Suppressor macrophage treated with lipopolysaccharide for 4 hours (primary cell): Measurements from ENCODE around the gene SLC66A1.

ENCODE experiments used
- DNase-seq: peaks from one replicate; pipeline ENCODE4 v3.0.0-alpha.2; 2020

The SLC66A1 gene

DNA sequence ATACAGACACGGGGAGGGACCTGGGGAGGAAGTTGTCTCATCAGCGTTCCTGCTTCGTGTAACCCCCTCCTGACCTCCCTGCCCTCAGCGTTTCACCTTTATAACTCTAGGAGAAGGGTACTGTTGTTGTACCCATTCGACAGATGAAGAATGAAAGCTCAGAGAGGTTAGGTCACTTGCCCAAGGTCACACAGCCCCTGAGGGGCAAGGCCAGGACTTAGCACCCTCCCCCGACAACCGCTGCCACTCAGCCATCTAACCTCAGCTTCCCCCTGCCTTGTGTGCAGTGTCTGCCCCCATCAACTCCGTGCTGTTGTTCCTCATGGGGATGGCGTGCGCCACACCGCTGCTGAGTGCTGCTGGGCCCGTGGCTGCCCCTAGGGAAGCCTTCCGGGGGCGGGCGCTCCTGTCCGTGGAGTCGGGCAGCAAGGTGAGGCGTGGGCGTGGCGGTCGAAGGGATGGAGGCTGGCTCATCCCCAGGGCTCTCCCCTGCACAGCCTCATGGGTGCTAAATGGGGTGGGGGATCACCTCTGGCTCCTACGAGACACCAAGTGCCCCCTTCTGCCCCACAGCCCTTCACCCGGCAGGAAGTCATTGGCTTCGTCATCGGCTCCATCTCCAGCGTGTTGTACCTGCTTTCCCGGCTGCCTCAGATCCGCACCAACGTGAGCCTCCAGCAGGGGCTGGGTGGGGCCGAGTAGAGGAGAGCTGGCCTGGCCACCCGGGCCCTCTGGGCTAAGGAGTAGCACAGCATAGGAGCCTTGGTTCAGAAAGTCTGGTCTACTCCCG, 14.0 kb downstream of the SLC66A1 start:
- DNase-seq: no peak

DNA sequence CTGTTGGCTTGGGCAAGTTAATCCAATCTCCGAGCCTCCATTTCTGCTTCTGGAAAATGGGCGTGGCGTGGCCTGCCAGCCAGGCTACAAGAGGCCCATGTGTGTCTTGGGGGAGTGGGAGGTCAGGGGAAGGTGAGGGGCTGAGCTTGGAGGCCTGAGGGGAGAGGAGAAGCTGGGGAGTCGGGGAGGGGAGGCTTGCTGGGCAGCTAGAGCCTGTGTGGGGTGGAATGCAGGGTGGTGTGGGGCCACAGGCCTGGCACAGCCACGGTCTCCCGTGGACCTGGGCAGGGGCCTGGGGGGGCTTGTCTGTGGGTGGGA, 14.6 kb downstream of the SLC66A1 start:
- DNase-seq: no peak

DNA sequence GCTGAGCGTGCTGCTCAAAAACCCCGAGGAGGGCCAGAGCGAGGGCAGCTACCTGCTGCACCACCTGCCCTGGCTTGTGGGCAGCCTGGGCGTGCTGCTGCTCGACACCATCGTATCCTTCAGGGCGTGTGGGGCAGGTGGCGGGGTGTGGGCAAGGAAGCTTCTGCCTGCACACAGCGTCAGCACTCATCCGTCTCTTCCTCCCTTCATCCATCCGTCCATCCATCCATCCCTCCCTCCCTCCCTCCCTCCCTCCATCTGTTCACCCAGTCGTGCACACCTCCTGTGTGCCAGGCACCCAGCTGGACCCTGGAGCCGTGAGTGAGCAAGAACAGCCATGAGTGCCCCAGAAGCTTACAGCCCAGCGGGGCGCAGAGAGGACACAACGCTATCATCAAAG, 15.2 kb downstream of the SLC66A1 start:
- DNase-seq: no peak

DNA sequence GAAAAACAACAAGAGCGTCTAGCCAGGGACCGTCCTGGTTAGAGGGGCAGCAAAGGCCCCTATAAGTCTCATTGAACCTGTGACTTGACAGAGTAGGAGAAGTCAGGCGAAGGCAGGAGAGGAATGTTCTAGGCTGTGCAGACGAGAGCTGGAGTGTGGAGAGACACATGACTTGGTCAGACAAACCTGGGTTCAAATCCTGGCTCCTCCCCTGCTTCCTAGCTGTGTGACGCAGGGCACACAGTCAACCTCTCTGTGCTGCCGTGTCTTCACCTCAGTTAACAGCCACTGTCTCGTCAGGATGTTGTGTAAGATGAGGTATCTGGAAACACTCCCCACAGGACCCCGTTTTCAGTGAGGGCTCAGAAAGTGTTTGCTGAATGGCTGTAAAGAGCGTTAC, 15.6 kb downstream of the SLC66A1 start:
- DNase-seq: no peak

DNA sequence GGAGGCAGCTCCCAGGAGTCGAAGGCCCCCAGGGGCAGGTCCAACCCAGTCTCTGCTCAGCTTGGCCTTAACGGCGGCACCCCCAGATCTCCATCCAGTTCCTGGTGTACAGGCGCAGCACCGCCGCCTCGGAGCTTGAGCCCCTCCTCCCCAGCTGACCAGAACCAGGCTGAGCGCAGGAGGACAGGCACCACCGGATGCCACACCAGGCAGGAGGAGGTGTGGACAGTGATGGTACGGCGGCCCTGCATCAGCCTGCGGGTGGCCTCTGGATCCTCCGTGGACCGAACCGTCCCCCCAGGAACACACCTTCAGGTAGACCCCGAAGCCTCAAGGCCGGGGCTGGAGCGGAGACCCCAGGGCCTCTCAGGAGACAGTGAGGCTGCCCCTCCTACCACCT, 16.4 kb downstream of the SLC66A1 start:
- no peak for DNase-seq

DNA sequence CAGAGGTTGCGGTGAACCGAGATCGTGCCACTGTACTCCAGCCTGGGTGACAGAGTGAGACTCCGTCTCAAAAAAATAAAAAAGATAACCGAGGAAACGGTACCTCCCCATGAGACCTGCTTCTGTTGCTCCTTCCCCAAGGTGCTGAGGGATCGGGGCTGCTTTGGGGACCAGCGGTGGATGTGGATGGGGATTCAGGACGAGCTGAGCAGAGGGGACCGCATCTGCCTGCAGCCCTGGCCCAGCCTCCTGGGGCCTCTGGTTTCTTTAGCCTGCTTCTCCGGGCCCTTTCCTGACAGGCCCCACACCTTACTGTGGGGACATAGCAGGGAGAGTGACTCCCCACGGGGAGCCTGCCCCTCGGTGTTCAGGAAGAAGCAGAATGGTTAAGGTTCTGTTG, 17.1 kb downstream of the SLC66A1 start:
- DNase-seq: no peak

DNA sequence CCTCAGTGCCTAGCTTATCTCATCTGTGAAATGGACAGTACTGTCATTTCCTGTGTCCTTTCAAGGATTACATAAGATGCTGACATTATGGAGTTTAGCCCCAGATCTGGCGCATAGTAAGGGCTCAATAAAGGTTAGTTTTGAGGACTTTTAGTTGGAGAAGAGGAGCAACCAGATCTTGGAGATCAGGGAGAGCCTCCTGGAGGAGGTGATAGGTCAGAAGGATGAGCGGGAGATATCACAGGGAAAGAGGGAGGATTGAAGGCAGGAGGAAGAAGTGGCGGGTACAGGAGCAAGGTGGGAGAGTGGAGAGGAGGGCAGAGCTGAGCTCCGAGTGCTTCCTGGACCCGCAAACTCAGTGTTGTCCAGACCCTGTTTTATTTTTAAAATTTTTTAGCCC, 17.5 kb downstream of the SLC66A1 start:
- DNase-seq: no peak

DNA sequence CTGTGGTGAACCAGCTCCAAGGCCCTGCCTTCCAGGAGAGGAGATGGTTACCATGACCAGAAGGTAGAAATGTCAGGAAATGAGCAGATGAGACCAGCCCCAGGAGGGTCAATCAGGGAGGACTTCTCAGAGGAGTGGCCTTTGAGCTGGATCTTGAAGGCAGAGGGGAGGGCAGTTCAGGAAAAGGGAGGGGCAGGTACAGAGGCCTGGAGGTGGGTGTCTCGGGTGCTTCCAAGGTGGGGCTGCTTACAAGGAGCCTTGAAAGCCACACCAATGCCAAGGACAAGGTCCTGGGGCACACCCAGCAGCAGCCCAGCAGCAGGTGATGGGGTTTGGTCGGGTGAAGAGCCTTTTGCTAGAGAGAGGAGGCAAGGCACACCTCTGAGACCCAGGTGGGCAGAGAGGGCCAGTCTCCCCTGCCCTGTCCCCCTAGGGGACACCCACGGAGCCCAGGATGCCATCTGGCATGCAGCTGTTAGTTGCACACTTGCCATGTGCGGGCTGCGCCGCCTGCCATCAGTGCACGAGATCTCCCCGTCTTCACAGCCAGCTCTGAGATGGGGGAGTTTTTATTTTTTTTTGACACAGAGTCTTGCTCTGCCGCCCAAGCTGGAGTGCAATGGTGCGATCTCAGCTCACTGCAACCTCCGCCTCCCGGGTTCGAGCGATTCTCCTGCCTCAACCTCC, 18.5 kb downstream of the SLC66A1 start:
- DNase-seq: no peak

DNA sequence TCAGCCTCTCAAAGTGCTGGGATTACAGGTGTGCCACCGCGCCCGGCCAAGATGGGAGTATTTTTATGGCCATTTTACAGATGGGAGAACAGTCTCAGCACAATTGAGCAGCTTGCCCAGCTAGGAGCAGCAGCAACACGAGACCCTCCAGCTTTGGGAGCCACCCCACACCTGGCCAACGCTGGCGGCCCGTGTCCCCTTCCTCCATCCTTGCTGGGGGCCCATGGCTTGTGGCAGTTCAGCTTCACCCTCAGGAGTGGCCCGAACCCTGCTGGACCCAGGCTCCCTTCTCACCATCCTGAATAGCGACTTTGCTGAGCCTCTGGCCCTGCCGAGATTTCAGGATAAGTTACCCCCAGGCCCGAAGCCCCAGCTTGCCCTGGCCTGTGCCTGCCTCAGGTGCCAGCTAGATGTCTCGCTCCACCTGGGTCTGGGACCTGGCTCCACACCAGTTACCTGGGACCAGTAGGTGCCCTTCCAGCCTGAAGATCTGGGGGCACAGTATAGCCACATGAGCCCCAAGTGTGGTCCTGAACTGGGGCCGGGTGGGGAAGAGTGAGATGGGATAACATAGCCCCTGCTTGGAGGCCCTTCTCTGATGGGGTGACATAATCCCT, 19.2 kb downstream of the SLC66A1 start:
- no peak for DNase-seq

DNA sequence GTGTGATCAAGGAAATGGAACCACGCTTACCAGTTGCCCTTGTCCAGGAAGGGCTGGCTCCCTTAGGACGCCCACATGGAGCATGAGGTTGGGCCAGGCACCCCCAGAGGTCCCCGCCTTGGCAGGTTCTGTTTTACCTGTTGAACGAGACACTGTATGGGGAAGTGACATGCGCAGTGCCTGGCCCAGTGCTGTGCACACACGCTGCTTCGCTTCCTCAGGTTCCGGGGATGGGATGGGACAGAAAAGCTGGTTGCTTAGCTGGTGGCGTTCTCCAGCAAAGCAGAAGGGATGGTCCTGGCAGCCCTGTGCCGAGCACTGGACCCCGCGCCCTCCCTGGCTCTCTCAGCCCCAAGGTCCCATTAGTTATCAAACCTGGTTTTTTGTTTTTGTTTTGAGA, 20.7 kb downstream of the SLC66A1 start:
- no peak for DNase-seq

DNA sequence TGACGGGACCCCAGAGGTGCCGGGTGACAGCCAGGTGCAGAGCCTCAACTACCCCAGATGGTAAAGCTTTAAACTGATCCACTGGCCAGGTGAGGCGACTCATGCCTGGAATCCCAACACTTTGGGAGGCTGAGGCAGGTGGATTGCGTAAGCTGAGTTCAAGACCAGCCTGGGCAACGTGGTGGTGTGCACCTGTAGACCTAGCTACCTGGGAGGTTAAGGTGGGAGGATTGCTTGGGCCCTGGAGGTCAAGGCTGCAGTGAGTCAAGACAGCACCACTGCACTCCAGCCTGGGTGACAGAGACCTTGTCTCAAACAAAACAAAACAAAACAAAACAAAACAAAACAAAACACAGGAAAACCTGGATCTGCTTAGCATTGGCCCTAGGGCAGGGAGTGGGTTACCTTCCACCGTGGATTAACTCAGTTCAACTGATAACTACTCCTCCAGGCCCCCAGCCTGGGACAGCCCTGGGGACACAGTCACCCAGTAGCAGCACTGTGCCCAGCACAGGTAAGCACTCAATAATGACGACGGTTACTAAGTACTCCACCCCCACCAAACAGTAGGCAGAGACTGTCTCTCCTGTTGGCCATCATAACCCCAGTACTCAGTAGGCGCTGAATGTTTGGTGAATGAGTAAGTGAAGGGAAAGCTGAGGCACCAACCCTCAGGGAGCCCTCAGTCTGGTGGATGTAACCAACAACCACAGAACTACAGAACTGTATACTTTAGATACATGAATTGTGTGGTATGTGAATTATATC, 21.6 kb downstream of the SLC66A1 start:
- DNase-seq: no peak

DNA sequence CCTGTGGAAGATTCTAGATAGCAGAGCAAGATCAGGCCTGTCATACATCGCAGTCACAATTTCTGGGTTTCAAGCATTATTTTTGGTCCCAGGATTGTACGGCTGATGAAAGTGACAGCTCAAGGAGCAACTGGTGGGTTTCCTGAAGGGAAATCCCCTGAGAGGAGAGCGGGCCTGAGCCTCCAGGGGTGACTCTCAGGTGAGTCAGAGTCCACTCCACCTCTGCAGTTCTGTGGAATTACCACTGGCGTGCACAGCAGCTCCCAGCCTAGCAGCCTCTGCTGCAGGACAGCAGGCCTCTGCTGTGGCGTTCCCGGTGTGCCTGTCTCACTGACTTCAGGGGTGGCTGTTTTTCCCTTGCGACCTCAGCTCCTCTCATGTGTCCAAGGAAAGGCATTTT, 24.4 kb downstream of the SLC66A1 start:
- no peak for DNase-seq

DNA sequence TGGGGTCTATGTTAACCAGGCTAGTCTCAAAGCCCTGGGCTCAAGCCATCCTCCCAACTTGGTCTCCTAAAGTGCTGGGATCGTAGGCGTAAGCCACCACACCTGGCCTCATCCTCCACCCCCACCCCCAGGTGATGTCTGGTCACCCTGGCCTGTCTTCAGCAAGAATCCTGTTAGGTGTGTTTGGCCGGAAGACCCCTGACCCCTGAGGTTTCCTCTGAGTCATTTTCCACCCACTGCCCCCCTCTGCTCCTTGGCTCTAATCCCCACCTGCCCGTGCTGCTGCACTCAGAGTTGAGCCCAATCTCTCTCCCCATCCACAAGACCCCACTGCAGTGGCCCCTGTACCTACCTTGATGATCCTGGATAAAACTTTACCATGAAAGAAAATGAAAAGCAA, 25.2 kb downstream of the SLC66A1 start:
- no peak for DNase-seq

DNA sequence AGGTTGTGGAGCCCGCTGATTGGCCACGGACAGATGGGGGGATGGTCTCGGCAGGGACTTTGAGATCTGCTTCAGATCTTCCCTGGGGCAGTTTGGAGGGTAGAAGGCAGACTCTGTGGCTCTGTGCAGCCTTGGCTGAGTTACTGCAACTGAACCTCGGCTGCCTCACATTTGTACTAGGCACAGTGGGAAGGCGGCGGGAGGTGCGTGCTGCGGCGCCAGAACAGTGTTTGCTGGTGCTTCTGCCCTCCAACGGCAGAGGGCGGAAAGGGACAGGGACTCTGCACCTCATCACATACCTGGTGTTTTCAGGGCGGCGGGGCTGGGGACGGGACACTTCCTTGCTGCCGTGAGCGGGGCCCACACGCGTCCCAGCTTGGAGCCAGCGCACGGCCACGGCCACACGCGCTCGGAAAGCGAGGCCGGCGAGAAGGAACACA, 26.2 kb downstream of the SLC66A1 start:
- no peak for DNase-seq

DNA sequence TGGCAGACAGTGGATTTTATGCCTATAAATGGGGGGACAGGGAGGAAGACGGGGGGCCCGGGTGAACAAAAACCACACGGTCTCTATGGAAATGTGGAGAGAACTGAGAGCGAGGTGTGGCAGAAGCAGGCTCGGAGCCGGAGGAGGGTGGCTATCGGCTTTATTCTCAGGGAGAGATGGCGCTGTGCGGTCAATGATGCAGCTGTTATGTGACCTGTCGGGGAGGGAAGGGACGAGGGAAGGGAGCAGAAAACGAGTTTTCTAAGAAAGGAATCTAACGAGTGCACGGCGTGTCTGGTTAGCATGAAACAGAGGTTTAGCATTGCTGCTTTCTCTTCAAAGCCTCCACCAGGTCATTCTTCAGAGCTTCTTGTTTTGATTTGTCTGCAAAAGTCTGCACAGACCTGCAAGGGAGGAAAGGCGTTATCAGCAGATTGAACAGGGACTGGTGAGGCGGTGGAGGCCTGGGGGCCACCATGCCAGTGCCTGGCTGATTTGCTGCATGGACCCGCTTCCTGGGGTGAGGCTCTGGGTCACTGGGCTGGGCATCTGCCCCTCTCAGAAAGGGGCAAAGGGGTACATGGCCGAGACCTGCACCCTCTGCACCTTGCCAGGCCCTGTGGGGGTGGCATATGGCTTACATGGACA, 27.2 kb downstream of the SLC66A1 start:
- no peak for DNase-seq

DNA sequence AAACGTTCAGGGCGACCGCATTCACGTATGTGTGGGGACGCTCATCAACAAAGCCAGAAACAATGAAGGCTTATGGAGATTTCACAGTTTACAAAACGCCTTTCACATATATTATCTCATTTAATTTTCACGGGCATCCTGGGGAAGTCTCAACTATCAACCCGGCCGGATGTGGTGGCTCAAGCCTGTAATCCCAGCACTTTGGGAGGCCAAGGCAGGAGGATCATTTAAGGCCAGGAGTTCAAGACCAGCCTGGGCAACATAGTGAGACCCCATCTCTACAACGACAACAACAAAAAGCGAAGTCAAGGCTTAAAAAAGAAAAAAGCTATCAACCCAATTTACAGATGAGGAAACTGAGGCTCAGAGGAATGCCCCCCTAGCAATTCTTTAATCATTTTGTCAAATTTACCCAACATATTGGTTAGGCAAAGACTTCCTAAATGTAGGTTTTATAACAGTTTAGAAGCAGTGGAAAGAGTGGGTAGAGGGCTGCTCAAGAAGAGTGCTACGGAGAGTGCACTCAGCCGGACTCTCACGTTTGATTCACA, 28.3 kb downstream of the SLC66A1 start:
- DNase-seq: no peak

DNA sequence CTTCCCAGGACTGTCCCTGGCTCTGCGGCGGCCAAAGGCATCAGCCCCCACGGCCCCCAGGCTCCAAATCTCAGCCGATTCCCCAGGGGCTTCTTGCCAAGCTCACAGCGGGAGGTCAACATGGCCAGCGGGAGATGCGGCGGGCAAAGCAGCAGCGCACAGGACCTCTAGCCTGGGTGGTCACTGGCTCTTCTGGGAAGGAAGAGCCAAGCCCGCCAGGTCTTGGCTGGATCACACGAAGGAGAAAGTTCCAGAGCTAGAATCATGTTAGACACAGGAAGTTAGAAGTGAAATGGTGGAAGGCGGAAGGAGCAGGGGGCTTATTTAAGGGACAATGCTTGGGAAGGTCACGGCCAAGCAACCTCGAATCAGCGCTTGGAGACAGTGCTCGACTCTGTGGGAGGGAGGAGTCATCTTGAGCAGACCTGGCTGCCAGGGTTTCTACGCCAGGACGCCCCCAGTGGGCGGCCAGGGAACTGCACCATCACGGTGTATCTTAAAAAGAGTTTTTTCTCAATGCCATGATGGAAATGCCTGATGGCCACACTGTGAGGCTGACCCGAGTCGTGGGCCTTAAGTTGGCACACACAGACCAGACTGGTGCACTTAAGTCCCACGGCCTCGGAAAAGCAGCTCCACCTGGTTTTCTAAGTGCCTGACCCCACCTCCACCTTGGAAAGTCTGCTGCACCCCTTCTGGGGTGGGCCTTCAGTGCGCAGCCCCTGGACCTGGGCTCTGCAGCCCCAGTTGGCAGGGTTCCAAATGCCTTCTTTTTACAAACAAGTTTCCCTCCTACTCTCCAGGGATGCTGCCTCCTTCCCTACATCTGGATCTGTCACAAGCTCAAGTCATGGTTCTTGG, 29.3 kb downstream of the SLC66A1 start:
- DNase-seq: peak; percentile 80

DNA sequence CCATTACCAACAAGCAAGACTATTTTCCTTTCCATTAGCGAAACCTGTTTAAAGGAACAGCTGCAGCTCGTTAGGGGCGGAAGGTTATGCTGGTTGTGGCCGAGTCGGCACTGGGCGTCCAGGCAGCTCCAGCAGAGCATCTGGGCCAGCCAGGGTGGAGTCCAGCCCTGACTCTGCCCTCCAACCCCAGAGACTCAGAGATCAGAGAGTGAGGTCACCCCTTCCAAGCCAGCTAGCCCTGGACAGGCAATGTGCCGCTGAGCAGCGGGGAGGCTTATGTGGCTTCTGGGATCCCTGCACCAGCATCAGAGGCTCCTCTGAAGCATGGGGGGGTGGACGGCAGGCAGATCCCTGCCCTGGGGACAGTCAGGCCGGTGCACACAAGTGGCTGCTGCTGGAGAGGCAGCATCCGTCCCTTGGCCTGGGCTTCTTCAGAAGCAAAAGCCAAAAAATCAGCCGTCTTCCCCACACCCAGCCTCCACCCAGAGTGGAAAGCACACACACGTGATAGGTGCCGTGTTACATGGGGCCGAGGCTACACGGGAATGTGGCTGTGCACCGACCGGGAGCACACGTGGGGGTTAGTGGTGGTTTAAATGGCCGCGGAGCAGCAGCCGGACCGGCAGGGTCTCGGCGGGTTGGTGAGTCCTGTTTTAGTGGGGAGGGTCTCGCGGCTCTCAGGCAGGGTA, 30.1 kb downstream of the SLC66A1 start:
- no peak for DNase-seq

DNA sequence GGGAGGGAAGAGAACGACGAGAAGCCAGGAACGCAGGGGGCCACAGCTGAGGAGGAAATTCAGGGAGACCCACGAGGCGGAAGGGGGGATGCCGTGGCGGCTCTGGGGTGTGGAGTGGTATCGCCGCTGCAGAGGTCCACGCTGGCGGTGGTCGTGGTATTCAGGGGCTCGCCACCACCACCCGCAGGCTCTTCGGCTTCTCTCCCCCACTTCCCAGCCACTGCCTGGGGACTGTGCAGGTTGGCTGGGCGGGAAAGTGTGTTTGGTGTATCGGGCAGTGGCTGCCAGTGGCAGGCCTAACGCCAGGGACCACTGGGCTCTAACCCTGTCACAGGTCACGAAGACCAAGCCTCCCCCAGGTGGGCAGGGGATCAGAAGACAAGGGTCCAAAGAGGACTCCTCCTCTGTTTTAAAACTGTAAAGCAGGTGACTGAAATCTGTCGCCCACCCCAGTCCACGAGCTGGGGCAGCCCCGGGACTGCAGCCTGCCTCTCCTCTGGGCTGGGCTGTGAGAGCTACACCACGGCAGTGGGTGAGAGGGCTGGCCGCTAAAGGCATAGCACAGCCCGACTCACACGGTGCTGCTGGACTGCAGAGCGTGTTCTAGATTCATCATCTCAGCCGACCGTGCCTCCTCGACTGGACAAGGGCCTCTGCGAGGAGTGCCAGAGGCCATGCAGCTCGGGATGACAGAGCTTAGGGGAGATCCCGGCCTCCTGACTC, 30.9 kb downstream of the SLC66A1 start:
- no peak for DNase-seq

DNA sequence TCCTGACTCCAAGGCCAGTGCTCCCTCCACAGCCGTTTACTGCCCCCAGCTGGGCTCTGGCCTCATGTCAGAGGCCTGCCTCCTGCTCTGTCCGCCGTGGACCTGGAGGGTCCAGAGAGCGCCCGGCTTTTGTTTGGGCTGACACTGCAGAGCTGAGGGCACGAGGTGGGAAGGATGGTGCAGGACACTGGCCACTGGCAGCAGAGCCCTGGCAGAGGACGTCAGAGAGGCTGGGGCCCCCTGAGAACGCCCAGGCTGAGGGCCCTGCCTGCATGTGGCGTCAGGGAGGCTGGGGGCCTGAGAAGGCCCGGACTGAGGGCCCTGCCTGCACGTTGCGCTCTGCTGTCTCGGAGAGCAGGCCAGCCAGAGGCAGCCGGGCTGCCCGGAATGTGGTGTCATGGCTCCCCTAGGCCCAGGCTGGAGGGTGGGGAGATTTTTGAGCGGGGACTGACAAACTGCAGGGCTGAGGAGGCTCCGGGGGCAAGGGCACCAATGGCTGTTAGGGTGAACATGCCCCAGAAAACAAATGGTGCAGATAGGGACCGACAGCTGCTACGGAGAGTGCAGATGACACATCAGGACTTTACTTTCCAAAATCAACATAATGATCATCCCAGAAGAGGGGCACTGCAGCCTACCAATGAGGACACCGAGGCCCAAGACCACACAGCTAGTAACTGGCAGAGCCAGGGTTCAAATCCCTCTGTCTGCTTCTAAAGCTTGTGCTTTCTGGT, 31.7 kb downstream of the SLC66A1 start:
- no peak for DNase-seq
